ENCODE measurements around the gene CFL2. TPM values are rescaled to one million over a fixed set of nuclear protein-coding genes. Genes with fewer than 3 reads are reported as not detected.

Gene CFL2
- total and polyA plus RNA-seq, 2 of the 13 experiments (the other 11 are each of a cell fraction or from before 2014, with no cell fraction given): 114 to 158 TPM

GRCh38 chr14:34722723-34723545 is 8.5 kb upstream of the CFL2 start (continued):
- no peak for TF ChIP-seq ZNF292 (CRISPR knock-in tag; IDR thresholded peaks at IDR 0.05; ENCODE audit: borderline replicate concordance, low read depth)
- TF ChIP-seq ZNF296 (CRISPR knock-in tag; conservative IDR thresholded peaks at IDR 0.05): no peak
- TF ChIP-seq RBAK (CRISPR knock-in tag; IDR thresholded peaks at IDR 0.05): no peak
- TF ChIP-seq JARID2 (CRISPR knock-in tag; IDR thresholded peaks at IDR 0.05; ENCODE audit: insufficient replicate concordance): no peak
- no peak for TF ChIP-seq FOSL1 (CRISPR knock-in tag; IDR thresholded peaks at IDR 0.05; ENCODE audit: borderline replicate concordance)
- no peak for TF ChIP-seq GABPA (IDR thresholded peaks at IDR 0.05; ENCODE audit: low read depth, low read length)
- no peak for TF ChIP-seq GABPA (CRISPR knock-in tag; IDR thresholded peaks at IDR 0.05; ENCODE audit: low read depth)
- TF ChIP-seq ZSCAN29 (CRISPR knock-in tag; conservative IDR thresholded peaks at IDR 0.05): no peak
- TF ChIP-seq, protein P1, sequence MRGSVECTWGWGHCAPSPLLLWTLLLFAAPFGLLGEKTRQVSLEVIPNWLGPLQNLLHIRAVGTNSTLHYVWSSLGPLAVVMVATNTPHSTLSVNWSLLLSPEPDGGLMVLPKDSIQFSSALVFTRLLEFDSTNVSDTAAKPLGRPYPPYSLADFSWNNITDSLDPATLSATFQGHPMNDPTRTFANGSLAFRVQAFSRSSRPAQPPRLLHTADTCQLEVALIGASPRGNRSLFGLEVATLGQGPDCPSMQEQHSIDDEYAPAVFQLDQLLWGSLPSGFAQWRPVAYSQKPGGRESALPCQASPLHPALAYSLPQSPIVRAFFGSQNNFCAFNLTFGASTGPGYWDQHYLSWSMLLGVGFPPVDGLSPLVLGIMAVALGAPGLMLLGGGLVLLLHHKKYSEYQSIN (CRISPR knock-in tag; IDR thresholded peaks at IDR 0.05; ENCODE audit: borderline replicate concordance): no peak
- TF ChIP-seq, protein P2, sequence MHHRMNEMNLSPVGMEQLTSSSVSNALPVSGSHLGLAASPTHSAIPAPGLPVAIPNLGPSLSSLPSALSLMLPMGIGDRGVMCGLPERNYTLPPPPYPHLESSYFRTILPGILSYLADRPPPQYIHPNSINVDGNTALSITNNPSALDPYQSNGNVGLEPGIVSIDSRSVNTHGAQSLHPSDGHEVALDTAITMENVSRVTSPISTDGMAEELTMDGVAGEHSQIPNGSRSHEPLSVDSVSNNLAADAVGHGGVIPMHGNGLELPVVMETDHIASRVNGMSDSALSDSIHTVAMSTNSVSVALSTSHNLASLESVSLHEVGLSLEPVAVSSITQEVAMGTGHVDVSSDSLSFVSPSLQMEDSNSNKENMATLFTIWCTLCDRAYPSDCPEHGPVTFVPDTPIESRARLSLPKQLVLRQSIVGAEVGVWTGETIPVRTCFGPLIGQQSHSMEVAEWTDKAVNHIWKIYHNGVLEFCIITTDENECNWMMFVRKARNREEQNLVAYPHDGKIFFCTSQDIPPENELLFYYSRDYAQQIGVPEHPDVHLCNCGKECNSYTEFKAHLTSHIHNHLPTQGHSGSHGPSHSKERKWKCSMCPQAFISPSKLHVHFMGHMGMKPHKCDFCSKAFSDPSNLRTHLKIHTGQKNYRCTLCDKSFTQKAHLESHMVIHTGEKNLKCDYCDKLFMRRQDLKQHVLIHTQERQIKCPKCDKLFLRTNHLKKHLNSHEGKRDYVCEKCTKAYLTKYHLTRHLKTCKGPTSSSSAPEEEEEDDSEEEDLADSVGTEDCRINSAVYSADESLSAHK (CRISPR knock-in tag; IDR thresholded peaks at IDR 0.05; ENCODE audit: borderline replicate concordance): no peak
- no peak for TF ChIP-seq ZFAT (CRISPR knock-in tag; conservative IDR thresholded peaks at IDR 0.05)
- no peak for TF ChIP-seq ZHX2 (IDR thresholded peaks at IDR 0.05; ENCODE audit: low read depth)
- TF ChIP-seq ZHX2 (CRISPR knock-in tag; IDR thresholded peaks at IDR 0.05; ENCODE audit: borderline replicate concordance): no peak

Measured in HepG2 (cell line).